LoVo (cell line): ENCODE results near the gene CD2.
"Not testable (repeated sequence)": the region's sequence is repeated elsewhere in the genome, so short reads cannot be mapped to it uniquely, and the experiment has no call there.

ENCODE experiments used
- DNase-seq: peaks from one replicate; pipeline ENCODE4 v3.0.0-alpha.2; 2016; ENCODE audit warnings: low spot score

CD2 gene

GRCh38 chr1:116731439-116731838, 22.8 kb upstream of the CD2 start:
- no peak for DNase-seq

GRCh38 chr1:116732726-116733125, 21.5 kb upstream of the CD2 start:
- no peak for DNase-seq

- DNase-seq, result no peak
These were observed 20.5 kb upstream of the CD2 start for GRCh38 chr1:116733476-116734365.

GRCh38 chr1:116735246-116735645, 19.0 kb upstream of the CD2 start:
- no peak for DNase-seq

- DNase-seq, result peak; percentile 62
These were observed 17.0 kb upstream of the CD2 start for GRCh38 chr1:116737020-116737854.

GRCh38 chr1:116737855-116738321, 16.3 kb upstream of the CD2 start:
- no peak for DNase-seq

- DNase-seq, result no peak
These were observed 15.4 kb upstream of the CD2 start for GRCh38 chr1:116738673-116739370.

- DNase-seq, result no peak
These were observed 14.7 kb upstream of the CD2 start for GRCh38 chr1:116739371-116740012.

- DNase-seq, result no peak
These were observed 13.9 kb upstream of the CD2 start for GRCh38 chr1:116740296-116740695.

- DNase-seq, result no peak
These were observed 13.5 kb upstream of the CD2 start for GRCh38 chr1:116740746-116741145.

- DNase-seq, result no peak
These were observed 12.2 kb upstream of the CD2 start for GRCh38 chr1:116741836-116742565.

- DNase-seq, result no peak
These were observed 10.7 kb upstream of the CD2 start for GRCh38 chr1:116743535-116743934.

GRCh38 chr1:116748272-116748671, 6.0 kb upstream of the CD2 start:
- DNase-seq, result no peak

GRCh38 chr1:116751146-116751545, 3.1 kb upstream of the CD2 start:
- no peak for DNase-seq

GRCh38 chr1:116751621-116752020, 2.6 kb upstream of the CD2 start:
- DNase-seq, result no peak

- no peak for DNase-seq
These were observed 918 bp upstream of the CD2 start for GRCh38 chr1:116753312-116753711.

GRCh38 chr1:116755066-116755465, 836 bp downstream of the CD2 start:
- DNase-seq, result no peak

GRCh38 chr1:116755681-116756080, 1.5 kb downstream of the CD2 start:
- no peak for DNase-seq

GRCh38 chr1:116756092-116756491, 1.9 kb downstream of the CD2 start:
- DNase-seq, result not testable (repeated sequence)

- not testable (repeated sequence) for DNase-seq
These were observed 4.2 kb downstream of the CD2 start for GRCh38 chr1:116758456-116758815.

- no peak for DNase-seq
These were observed 5.4 kb downstream of the CD2 start for GRCh38 chr1:116759636-116760035.
